ENCODE data around the gene TBC1D9.

GRCh38 chr4:140628016-140628415, 128.2 kb downstream of the TBC1D9 start:
- TF ChIP-seq CTCF (IDR thresholded peaks at IDR 0.05) (no peak), ZFX (IDR thresholded peaks at IDR 0.05; ENCODE audit: borderline replicate concordance) (no peak)

Data from 22Rv1 (cell line).